GM21367 (cell line): ENCODE data around the gene POU3F2.
A peak's percentile ranks its signal among the peaks of the same experiment; 100 is the strongest.

Source experiments
- ATAC-seq: cut with Tn5 transposase; IDR thresholded peaks from one replicate; pipeline ENCODE4 v1.9.1; 2021; ENCODE audit not compliant: unreplicated experiment

The POU3F2 gene

DNA sequence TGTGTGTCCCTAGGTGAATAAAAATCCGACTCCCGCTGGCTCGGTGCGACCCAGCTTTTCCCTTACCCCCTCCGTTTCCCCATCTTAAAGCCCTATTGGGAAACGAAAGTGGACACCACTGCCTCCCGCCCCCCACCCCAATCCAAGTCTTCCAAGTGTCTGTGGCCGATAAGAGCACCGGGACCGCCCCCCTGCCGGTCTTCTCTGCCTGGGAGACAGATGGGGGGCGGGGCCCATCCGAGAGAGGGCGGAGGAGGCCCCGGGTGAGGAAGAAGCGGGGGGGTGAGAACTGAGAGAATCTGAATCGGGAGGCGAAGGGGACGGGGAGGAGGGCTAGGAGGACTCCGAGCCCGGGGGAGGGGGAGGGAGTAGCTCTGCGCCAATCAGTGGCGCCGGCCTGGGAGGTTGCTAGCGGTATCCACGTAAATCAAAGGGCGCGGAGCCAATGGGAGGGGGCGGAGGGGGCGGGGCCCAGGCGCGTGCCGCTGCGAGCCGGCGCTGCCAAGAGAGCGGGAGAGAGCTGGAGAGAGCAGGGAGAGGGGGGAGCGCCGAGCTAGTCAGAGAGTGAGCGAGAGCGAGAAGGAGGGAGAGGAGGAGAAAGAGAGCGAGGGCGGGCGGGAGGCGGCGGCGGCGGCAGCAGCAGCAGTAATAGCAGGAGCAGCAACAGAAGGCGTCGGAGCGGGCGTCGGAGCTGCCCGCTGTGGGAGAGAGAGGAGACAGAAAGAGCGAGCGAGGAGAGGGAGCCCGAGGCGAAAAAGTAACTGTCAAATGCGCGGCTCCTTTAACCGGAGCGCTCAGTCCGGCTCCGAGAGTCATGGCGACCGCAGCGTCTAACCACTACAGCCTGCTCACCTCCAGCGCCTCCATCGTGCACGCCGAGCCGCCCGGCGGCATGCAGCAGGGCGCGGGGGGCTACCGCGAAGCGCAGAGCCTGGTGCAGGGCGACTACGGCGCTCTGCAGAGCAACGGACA is at the start of gene POU3F2:
TSS of gene POU3F2 (plus strand) at position 515 of the 972 bp plus-strand sequence. CDS start at position 815, 300 bp downstream.
- ATAC-seq, result peak; percentile 72

DNA sequence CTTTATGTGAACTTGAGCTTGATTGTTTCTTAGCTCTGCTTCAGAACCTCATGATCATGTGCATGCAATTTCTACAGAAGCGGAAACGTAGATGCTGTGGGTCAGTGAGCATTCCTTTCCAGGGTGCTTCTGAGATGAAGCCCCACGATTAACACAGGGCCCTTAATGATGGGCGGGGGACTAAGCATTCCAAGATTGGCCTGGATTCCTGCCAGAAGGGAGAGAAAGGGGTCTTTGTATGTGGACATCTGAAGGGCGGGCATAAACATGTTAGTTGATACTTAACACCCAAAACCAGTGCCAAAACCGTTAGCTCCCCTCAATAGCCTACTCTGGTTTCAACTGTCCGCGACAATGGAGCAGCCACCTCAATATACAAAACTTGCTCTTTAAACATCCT is 46.9 kb upstream of the POU3F2 start:
- ATAC-seq, result no peak

DNA sequence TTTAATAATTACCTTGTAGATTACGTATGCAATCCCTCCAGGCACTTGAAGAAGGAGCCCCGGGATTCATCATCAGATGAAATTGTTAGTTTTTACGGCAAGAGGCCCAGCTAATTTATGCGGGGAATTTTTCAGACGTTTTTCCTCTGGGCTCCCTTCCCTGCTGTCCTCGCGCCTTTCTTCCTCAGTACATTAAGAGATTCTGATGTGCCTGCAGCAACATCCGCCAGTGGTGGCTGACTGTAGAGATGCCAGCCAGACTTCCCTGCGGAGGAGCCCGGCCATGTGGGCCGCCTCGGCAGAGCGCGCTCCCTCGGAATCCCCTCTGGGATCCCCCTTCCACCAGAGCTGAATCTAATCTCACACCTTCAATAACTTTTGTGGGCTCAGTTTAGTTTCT is 46.4 kb upstream of the POU3F2 start:
- ATAC-seq, result no peak

DNA sequence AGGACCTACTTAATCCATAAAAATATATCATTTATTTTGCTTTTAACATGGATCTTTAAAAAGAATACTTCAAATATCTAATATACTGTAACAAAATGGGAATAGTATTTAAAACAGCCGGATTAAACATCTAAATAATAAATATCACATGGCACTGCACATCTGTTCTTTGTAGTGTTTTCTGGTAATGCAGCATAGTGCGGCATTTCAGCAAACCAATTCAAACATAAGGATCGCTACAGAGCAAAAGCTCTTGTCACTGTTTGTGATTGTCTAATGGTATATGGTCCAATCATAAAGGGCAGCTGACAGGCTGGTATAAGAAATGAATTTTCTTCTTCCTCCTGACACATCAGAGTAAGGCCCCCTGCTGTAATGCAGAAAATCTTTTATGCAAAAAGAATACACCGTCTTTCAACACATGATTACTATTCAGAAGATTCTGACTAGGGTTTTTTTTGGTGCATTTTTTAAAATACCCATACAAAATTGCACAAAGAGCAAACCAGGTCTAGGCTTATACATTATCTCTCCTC is 40.0 kb upstream of the POU3F2 start:
- no peak for ATAC-seq

DNA sequence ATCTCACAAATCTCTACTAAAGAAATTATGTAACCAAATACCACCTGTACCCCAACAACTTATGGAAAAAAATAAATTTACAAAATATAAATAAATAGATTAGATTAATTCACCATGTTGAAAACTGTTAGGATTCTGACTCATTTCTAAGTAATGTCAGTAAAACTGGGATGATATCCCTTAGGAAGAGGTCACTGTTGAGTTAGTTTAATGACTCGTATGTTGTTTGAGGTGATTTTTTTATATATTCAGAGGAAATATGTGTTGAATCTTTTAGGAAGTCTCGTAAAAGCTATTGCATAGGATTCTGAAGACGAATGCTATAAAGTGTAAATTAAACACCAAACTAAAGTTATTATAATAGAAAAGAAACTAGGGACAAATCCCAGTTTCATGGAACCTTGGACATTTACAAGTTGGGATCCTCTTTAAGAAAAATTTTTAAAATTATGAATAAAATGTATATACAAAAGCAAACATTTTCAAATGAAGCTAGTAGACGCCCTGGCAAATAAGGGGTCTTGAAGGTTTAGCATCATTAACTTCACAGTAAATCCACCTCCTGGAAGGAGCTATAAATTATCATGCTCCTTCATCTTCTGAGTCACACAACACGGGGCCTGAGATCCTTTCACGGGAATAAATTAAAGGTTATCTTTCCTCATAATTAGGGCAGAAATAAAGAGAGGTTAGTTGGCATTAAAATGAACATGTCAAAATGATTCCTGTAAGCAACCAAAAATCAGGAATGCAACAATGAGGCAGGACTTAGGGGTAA is 37.0 kb upstream of the POU3F2 start:
- no peak for ATAC-seq

DNA sequence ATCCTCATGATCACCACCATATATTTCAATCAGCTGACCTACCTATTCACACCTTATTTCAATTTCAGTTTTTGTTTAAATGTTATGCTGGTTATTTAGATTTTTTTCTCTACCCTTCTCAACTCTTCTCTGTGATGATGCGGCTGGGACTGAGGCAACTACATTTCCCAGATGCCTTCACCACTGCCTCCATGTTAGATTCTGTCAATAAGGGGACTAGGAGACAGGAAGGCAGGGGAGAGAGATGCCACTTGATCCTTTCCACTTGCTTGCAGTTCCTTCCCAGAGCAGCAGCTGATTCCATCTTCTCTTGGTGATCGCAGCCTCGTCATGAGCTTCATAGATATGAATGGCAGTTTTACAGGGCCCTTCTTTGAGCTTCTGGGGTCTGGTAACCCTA is 33.5 kb upstream of the POU3F2 start:
- no peak for ATAC-seq

DNA sequence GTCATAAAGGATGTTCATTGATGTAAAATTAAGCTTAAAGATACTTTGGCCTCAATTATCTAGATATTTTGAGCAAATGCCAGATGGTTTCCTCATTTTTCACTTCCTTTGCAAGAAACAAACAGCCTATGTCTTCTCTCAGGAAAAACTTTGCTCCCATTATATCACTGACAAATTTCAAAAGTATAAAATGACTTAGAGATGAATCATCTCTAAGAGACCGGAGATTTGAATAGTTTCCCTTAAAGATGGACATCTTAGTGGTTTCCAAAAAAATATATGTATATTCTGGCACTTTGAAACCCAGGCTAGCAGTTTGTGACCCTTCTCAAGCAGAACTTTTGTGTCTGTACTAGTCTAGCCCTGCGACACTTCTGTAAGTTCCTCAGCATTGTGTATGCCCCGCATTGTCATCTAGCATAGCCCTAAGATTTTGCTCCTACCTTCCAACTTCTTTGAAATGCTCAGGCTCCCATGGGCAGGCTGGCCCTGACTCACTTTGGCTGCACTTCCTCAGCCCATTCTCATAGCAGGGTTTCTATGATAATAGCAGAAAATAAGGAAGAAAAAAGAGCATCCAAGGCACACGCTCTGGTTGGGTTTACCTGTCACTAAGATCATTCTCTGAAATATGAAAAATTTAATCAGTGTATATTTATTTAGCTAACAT is 25.7 kb upstream of the POU3F2 start:
- ATAC-seq, result no peak

DNA sequence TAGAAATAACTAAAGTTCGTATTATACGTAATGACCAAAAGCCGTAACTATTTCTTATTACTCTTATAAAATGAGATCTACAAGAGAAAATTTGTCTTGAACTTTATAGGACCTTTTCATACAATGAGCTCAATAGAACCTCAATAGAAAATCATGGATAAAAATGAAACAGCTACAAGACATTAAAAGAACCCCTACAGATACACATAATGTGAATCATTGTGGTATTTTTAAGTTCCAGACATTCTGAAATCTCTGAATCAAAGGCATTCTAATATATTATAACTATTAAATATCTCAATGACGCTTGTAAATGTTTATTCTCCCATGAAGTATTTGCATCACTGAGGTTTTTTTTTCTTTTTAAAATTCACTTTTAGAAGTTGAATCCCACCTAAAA is 22.2 kb upstream of the POU3F2 start:
- ATAC-seq, result no peak

DNA sequence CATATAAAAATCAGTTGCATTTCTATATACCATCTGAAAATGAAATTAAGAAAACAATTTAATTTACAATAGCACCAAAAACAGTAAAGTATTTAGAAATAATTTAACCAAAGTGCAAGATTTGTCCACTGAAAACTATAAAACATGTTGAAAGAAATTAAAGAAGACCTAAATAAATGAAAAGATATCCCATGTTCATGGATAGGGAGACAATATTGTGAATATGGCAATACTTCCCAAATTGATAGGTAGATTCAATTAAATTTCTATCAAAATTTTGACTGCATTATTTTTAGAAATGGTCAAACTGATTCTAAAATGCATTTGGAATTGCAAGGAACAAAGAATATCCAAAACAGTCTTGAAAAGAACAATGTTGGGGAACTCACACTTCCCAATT is 17.6 kb upstream of the POU3F2 start:
- no peak for ATAC-seq

DNA sequence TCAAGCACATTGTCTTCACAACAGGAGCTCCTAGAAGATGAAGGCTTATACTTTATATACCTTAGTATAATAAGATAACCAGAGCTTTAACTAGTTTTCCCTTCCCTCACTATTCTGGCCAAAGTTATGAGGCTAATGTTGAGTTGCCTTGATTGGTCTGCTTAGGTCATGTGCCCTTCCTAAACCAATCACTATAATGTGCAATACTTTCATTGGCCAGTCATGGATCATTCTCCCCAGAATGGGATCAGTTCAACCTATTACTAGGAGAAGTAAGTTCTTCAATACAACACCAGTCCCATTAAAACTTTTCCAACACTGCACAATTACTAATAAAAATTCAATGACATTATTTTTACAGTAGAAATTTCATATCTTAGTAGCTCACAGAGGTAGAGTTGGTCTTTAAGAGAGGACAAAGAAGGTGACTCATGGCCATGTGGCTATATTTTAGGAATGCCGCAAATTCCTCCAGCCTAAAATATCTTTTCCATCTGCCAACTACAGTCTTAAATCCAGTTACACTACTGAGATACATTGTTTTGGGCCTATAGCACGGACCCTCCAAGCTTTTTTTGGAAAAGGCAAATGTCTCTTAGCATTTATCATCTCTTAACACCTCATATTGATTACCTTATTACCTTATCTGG is 12.5 kb upstream of the POU3F2 start:
- ATAC-seq, result no peak

DNA sequence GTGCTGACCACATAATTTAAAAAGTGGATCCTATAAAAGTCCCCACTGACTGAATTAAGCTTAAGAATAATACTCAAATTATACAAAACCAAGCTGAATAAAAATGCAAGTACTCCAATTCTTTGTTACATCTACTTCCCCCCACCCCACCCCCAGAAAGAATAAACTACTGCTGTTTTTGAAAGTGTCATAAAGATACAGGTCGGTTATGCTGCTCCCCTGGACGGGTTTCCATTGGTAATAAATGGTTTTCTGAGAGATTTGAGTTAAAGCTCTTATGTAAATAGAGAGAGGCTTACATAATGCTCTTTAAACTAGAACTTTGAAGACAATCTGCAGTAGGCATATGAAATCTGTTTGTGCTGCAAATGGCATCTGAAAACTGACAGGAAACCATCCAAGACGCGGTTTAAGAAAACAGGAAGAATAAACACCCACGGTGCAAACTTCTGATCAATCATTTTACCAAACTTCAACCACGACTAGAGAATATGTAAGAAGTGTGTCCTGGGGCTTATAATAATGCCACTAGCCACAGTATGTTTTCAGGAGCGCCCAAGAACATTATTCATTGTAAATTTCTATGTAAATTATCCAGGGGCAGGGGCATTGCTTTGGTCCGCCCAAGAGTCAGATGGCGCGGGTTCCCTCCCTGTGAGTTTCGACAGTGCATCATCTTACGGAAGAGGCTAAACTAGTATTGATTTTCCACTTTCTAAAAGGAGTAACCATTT is 10.8 kb upstream of the POU3F2 start:
- no peak for ATAC-seq

DNA sequence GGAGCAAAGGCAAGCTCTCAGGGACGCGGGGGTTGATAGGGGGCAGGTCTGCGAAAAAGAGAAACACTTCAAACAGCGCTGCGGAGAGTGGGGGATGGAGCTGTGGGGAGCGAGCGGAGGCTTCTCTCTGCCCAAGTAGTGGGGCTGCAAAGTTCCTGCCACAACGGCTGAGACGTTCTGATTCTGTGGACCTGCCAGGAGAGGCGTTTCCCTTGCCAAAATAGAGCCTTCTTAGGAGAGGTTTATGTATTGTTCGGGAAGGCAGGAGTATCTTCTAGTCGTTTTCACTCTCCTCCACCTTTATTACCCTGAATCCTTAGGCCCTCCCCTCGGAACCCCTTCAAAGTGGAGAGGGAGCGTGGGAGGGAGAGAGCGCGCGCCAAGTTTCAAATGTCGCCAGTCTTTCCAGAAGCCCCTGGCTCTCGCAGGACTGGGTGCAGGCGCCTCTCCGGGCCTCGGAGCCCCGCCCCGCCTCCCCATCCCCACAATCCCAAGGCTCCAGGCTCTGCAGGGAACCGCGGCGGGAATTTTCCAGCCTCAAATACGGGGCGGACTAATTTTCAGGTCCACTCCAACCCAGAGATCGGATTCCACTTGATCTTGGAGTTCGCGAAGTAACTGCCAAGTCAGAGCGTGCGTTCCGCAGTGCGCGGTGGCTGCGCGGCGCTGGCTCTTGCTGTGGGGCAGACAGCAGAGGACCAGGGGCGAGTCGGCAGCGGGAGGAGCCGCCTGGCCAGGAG is 10.0 kb upstream of the POU3F2 start:
- ATAC-seq, result no peak

DNA sequence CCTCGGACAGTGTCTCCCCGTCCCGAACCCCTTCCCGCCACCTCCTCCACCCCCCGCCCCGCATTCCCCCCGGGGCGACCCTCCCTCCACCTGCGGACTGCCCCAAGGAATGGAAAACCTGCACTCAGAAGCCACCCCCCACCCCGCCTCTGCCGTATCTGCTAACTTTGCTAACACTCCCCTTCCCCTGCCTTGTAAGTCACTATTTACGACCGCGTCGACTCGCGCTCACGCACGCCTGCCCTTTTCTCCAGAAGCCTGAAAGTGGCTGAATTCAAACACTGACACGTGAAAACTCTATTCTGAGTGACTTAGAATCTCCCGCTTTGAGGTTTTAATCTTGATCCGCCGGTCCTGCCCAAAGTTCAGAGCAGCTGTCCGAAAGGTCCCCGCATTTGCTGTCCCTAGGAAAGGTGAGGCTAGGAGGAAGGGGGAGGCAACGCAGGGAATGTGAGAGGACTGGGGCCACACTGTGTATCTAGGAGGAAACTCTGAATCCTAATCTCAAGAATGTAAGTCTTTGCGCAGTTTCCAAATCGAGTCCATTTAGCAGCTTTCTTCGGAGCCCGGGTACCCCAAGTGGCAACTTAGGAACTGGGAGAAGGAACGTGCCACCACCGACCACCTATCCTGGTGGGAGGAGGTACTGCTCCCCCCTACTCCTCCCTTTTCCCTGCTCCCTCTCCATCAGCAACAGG is 9.3 kb upstream of the POU3F2 start:
- ATAC-seq, result no peak

DNA sequence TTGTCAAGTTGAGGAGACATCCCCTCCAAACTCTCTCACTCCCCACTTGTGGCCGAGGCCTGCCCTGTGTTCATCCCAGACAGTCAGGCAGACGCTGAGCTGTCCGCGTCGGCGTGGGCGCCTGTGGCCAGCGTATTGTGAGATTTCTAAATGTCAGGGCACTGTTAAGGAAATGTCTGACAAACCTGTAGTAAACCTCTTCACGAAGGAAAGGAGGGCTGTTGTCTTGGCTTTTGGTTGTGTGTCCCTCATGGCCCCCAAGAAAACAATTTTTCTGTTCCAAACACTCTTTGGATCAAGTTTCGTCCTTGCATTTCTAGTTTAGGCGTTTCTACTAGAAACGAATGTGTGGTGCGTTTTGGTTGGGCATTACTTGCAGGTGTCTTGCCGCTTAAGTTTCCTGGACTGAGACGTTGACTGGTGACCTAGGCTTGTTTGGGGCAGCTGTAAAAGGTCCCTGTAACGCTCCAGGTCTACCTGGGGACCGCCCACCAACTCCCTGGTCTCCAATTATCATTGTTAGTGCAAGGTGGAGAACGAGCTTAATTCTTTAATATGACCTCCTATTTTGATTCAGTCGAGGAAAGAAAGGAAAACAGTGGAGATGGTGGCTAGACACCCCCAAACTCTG is 8.7 kb upstream of the POU3F2 start:
- ATAC-seq, result no peak

DNA sequence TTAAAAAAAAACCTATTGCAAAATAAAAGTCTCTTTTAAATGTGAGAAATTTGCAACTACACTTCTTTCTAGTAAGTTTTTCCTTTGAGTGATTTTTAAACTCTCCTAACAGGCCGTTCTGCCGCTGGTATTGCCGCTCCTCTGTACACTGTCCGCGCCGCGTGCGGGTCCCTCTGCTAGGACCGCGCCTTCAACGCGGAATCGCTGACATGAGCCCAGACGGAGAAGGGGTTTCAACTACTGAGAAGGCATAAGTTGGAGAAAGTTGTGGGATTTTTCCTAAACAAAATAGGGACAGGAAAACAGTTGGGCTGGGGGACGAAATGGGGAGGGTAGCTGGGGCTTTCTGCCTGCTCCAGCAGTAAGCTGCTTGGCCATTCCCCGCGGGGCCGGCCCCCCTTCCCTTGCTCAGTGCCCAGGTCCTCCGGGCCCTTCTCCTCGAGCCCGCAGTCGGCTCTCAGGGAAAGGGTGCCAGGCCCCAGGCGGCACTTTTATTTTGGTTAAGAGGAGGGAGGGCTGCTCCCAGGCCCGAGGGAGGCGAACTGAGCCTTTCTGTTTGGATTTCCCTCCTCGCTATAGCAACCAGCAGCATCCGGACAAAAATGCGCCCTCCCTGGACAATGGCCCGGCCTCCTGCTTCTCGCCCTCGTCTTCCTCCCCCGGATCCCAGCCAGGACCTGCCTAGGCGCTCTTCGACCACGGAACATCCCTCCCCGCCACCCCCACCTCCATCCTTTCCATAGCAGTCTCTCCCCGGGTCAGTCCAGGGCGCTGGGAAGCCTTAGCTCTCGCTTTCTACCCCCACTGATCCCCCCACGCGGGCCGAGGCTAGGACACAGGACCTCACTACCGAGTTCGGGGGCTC is 6.8 kb upstream of the POU3F2 start:
- no peak for ATAC-seq

DNA sequence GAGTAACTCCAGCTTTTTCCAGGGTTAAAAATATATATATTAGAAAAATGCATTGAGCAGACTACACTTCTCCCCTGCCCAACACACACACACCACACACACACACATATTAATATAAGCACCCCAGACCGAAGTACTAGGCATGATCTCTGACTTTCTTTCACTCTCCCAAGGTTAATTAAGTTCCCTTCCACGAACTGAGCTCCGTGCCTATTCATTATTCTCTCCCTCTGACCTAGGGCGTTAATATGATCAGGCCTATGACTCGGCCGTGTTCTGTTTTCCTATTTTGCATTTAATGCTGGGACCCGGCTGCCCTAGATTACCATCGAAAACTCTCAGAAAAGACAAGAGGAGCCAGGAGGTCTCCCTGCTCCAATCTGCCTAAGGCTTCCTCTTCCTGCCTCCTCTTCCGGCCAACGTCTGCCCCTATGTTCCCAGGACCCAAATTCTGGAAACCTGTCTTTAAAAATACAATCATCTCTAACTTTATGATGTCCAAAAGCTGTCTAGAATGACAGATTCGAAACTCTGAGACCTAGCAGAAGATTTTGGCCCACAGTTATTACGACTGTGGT is 6.1 kb upstream of the POU3F2 start:
- ATAC-seq, result no peak

DNA sequence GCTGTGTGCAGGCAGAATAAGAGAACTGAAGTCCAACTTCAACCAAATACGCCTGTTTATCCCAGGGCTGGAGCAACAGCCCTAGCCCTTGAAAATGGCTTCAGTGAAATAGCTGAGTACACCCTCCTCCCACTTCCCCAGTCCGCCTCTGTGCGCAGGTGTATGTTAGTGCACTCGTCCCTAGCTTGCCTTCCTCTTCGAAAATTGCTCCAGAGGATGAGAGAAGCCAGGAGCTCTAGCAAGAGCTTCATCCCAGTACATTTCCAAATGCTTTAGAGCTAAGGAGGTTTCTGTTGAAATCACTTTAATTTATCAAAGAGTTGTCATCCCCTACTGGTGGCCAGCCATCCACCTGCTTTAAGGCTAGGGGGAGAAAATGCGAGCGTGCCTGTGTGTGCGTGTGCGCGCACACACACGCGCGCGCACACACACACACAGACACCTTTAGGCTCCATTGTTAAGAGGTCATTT is 5.4 kb upstream of the POU3F2 start:
- ATAC-seq, result no peak
